ENCODE results near the gene NLRP3. TPM values are rescaled to one million over a fixed set of nuclear protein-coding genes. Genes with fewer than 3 reads are reported as not detected.
"Not testable (repeated sequence)": the region's sequence is repeated elsewhere in the genome, so short reads cannot be mapped to it uniquely, and the experiment has no call there.

The NLRP3 gene
- total and polyA plus RNA-seq, 9 donors, result 0.65 to 1.6 (median 1.0) TPM

DNA sequence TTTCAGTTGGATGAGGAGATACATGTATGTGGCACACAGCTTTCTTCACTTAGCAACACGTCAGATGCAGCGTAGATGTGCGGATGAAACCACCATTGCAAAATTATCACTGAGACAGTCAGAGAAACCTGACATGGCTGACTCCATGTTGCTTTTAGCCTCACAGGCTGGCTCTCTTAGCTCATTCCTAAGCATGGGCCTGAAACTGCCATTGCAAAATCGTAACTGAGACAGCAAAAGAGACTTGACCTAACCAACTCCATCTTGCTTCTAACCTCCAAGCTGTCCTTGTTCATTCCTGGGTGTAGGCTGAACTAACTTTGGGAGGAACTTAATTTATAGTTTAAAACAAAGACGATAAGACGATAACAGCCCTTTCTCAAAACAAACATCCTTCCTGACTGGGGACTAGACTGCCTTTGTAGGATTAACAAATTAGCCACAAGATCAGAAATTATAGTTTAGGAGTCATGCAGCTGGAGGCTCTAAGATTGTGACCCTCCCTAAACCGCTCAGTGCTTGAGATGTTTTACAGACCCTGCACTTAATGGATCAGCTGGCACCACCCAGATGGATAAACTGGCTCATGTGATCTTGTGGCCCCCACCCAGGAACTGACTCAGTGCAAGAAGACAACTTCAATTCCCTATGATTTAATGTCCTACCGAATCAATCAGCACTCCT, 41.2 kb upstream of the NLRP3 start:
- not testable (repeated sequence) for H3K4me1 ChIP-seq (ENCODE audit: control insufficient read depth, insufficient read depth, low read length); H3K36me3 ChIP-seq (ENCODE audit: control insufficient read depth, insufficient read depth, low read length); H3K27ac ChIP-seq (ENCODE audit: low read length); DNase-seq; H3K4me3 ChIP-seq (ENCODE audit: low read length); H3K9me3 ChIP-seq (replicated peaks; ENCODE audit: control insufficient read depth, low read depth, low read length)
- H3K27me3 ChIP-seq (ENCODE audit: control insufficient read depth, insufficient read depth, low read length), result peaks cover 12% of the 10 kb centered on the region
- WGBS (ENCODE audit: insufficient coverage), result 100% methylated on average over 3 of the region's 8 CpGs

DNA sequence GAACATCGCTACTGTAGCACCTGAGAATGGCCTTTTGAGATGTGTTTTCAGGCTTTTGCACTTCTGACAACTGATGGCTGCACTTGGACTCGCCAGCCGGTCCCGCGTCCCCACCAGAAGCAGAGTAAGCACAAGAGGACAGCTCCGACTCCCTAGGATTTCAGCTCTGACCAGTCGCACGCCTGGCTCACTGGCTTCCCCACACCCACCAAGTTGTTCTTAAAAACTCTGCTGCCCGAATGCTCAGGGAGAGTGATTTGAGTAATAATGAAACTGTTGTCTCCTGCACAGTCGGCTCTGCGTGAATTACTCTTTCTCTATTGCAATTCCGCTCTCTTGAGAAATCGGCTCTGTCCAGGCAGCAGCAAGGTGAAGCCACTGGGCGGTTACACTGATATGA, 40.2 kb upstream of the NLRP3 start:
- no peaks in the 10 kb centered on the region for H3K4me1 ChIP-seq (ENCODE audit: control insufficient read depth, insufficient read depth, low read length)
- H3K36me3 ChIP-seq (ENCODE audit: control insufficient read depth, insufficient read depth, low read length), result no peaks in the 10 kb centered on the region
- no peak overlapping the region for H3K4me3 ChIP-seq (ENCODE audit: low read length)
- no peaks in the 10 kb centered on the region for H3K9me3 ChIP-seq (replicated peaks; ENCODE audit: control insufficient read depth, low read depth, low read length)
- no peak overlapping the region for H3K27ac ChIP-seq (ENCODE audit: low read length)
- peaks cover 12% of the 10 kb centered on the region for H3K27me3 ChIP-seq (ENCODE audit: control insufficient read depth, insufficient read depth, low read length)
- no peak for DNase-seq
- WGBS (ENCODE audit: insufficient coverage), result 64% methylated on average over 9 of the region's 14 CpGs

DNA sequence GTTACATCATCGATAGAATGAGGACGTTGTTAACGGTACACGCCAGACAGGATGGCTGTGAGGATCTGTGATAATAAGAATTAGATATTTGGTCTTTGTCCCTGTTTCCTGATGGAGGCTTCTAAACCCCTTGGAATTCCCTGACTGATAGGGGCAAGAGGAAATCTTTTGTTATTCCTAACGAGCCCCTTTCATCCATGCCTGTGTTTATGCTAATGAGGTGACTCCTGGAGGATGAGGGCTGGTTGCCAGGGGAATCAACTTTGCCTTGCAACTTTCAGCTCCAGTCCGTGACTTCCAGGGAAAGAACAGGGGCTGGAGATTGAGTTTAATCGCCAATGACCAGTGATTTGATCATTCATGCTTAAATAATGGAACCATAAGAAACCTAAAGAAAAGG, 39.3 kb upstream of the NLRP3 start:
- no peak overlapping the region for H3K27ac ChIP-seq (ENCODE audit: low read length)
- H3K9me3 ChIP-seq (replicated peaks; ENCODE audit: control insufficient read depth, low read depth, low read length), result no peaks in the 10 kb centered on the region
- no peak overlapping the region for H3K4me3 ChIP-seq (ENCODE audit: low read length)
- H3K4me1 ChIP-seq (ENCODE audit: control insufficient read depth, insufficient read depth, low read length), result no peaks in the 10 kb centered on the region
- no CpG with 5 or more reads among the region's 7 CpGs for WGBS (ENCODE audit: insufficient coverage)
- H3K36me3 ChIP-seq (ENCODE audit: control insufficient read depth, insufficient read depth, low read length), result no peaks in the 10 kb centered on the region
- peaks cover 12% of the 10 kb centered on the region for H3K27me3 ChIP-seq (ENCODE audit: control insufficient read depth, insufficient read depth, low read length)
- DNase-seq, result no peak

DNA sequence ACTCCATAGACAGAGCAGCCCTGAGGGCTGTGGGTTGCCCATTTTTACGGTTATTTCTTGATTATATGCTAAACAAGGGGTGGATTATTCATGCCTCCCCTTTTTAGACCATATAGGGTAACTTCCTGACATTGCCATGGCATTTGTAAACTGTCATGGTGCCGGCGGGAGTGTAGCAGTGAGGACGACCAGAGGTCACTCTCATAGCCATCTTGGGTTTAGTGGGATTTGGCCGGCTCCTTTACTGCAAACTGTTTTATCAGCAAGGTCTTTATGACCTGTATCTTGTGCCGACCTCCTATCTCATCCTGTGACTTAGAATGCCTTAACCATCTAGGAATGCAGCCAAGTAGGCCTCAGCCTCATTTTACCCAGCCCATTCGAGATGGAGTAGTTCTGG, 38.3 kb upstream of the NLRP3 start:
- not testable (repeated sequence) for H3K36me3 ChIP-seq (ENCODE audit: control insufficient read depth, insufficient read depth, low read length); H3K4me1 ChIP-seq (ENCODE audit: control insufficient read depth, insufficient read depth, low read length); DNase-seq; H3K9me3 ChIP-seq (replicated peaks; ENCODE audit: control insufficient read depth, low read depth, low read length); H3K27ac ChIP-seq (ENCODE audit: low read length); H3K4me3 ChIP-seq (ENCODE audit: low read length)
- H3K27me3 ChIP-seq (ENCODE audit: control insufficient read depth, insufficient read depth, low read length), result peaks cover 12% of the 10 kb centered on the region
- WGBS (ENCODE audit: insufficient coverage), result 46% methylated on average over 4 of the region's 7 CpGs

DNA sequence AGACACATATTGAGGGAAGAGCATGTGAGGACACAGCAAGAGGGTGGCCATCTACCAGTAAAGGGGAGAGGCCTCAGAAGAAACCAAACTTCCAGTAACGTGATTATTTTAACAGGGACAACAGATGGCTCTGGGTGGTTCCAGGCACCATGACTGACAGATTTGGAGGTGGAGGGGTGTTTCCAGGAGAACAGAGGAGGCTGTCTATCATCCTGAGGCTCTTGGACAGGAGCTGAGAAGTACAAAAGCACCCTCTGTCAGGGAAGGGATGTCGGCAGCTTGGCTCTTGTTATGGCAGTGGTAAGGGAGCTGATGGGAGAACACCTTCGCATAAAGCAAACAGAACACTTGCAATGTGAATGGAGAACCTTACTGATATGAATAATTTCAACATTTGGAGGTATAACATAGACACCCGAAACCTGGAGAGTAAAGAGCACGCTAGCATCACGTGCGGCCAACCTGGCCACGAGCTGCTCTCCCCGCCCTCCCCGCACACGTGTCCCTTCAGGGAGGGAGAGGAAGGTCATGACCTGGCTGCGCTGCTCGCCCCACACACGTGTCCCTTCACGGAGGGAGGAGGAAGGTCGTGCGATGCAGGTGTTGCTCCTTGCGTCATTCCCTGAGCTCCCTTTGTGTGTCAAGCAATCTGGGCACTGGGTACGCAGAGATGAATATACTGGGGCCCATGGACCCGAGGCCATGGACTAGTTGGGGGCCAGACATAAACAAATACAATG, 37.5 kb upstream of the NLRP3 start:
- no peaks in the 10 kb centered on the region for H3K36me3 ChIP-seq (ENCODE audit: control insufficient read depth, insufficient read depth, low read length)
- 80% methylated on average over 19 of the region's 20 CpGs for WGBS (ENCODE audit: insufficient coverage)
- no peak overlapping the region for H3K27ac ChIP-seq (ENCODE audit: low read length)
- no peaks in the 10 kb centered on the region for H3K9me3 ChIP-seq (replicated peaks; ENCODE audit: control insufficient read depth, low read depth, low read length)
- H3K27me3 ChIP-seq (ENCODE audit: control insufficient read depth, insufficient read depth, low read length), result peaks cover 12% of the 10 kb centered on the region
- no peak for DNase-seq
- no peak overlapping the region for H3K4me3 ChIP-seq (ENCODE audit: low read length)
- no peaks in the 10 kb centered on the region for H3K4me1 ChIP-seq (ENCODE audit: control insufficient read depth, insufficient read depth, low read length)

DNA sequence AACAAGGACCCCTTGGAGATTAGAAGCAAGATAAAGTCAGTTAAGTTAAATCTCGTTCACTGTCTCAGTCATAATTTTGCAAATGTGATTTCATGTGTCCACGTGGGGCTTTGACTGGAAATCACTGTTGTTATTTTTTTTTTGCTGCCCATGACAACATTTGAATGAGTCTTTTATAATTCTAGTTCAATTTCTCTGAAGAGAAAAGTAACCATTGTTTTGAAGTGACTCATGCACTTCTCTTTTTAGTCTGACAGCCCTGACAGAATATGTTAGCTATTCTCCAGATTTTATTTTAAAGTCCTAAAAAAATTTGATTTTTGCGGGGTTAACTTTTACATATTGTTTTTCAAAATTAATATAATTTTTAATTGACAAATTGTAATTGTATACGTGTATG, 30.7 kb upstream of the NLRP3 start:
- Histone ChIP-seq H3K4me1 (ENCODE audit: control insufficient read depth, insufficient read depth, low read length) (no peaks in the 10 kb centered on the region), H3K9me3 (replicated peaks; ENCODE audit: control insufficient read depth, low read depth, low read length) (peaks cover 5% of the 10 kb centered on the region), H3K36me3 (ENCODE audit: control insufficient read depth, insufficient read depth, low read length) (no peaks in the 10 kb centered on the region), H3K4me3 (ENCODE audit: low read length) (no peak overlapping the region), H3K27me3 (ENCODE audit: control insufficient read depth, insufficient read depth, low read length) (no peaks in the 10 kb centered on the region), H3K27ac (ENCODE audit: low read length) (no peak overlapping the region)
- no peak for DNase-seq
- WGBS (ENCODE audit: insufficient coverage), result 100% methylated on average over 1 of the region's 4 CpGs

DNA sequence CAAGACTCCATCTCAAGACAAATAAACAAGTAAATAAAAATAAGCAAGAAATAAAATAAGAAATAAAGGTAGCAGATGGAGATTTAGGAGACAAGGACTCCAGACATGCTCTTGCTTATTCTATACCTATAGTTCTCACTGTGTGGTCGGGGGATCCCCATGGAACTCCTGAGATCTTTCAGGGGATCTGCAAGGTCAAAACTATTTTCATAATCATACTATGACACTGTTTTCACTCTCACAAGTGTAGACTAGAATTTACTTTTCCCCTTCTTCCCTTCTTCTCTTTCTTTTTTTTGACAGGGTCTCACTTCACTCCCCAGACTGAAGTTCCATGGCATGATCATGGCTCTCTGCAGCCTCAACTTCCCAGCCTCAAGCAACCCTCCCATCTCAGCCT, 29.8 kb upstream of the NLRP3 start:
- Histone ChIP-seq H3K4me1 (ENCODE audit: control insufficient read depth, insufficient read depth, low read length) (no peaks in the 10 kb centered on the region), H3K36me3 (ENCODE audit: control insufficient read depth, insufficient read depth, low read length) (no peaks in the 10 kb centered on the region), H3K27me3 (ENCODE audit: control insufficient read depth, insufficient read depth, low read length) (no peaks in the 10 kb centered on the region), H3K9me3 (replicated peaks; ENCODE audit: control insufficient read depth, low read depth, low read length) (peaks cover 5% of the 10 kb centered on the region), H3K27ac (ENCODE audit: low read length) (no peak overlapping the region), H3K4me3 (ENCODE audit: low read length) (no peak overlapping the region)
- WGBS (ENCODE audit: insufficient coverage), result 100% methylated on average over 1 of the region's 1 CpG
- DNase-seq, result no peak

DNA sequence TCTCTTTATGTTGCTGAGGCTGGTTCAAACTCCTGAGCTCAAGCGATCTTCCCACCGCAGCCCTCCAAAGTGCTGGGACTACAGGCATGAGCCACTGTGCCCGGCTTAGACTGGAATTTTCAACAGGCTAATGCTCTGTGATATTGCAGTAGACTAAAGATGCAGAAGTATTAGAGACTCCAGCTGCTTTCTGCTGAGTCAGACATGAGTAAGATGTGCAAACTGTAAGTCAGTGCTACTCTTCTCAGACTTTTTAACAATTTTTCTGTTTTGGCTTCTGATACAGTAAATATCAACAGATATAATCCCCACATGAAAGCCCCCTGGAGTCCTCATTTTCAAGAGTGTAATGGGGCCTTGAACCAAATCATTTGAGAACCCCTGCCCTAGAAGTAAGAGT, 29.3 kb upstream of the NLRP3 start:
- Histone ChIP-seq H3K36me3 (ENCODE audit: control insufficient read depth, insufficient read depth, low read length) (no peaks in the 10 kb centered on the region), H3K9me3 (replicated peaks; ENCODE audit: control insufficient read depth, low read depth, low read length) (peaks cover 5% of the 10 kb centered on the region), H3K4me3 (ENCODE audit: low read length) (no peak overlapping the region), H3K27ac (ENCODE audit: low read length) (no peak overlapping the region), H3K27me3 (ENCODE audit: control insufficient read depth, insufficient read depth, low read length) (no peaks in the 10 kb centered on the region), H3K4me1 (ENCODE audit: control insufficient read depth, insufficient read depth, low read length) (no peaks in the 10 kb centered on the region)
- 93% methylated on average over 3 of the region's 3 CpGs for WGBS (ENCODE audit: insufficient coverage)
- DNase-seq, result no peak

DNA sequence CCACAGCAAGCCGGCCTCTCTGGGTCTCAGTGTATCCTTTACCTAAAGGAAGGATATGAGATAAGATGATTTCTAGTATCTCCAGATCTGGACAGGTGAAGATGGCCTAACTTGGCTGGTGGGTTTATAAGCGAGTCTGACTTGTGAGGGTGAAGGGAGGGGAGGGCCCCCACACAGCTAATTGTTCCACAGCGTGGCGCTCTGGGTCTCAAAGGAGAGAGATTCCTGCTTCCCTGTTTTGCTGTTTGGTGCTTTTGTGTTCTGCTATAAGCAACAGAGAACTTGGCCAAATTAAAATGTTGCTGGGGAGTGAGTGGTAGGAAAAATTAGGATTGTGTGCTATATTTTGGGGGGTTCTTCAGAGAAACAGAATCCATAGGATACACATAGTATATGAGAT, 28.9 kb upstream of the NLRP3 start:
- Histone ChIP-seq H3K4me1 (ENCODE audit: control insufficient read depth, insufficient read depth, low read length) (no peaks in the 10 kb centered on the region), H3K27ac (ENCODE audit: low read length) (no peak overlapping the region), H3K9me3 (replicated peaks; ENCODE audit: control insufficient read depth, low read depth, low read length) (peaks cover 5% of the 10 kb centered on the region), H3K27me3 (ENCODE audit: control insufficient read depth, insufficient read depth, low read length) (no peaks in the 10 kb centered on the region), H3K4me3 (ENCODE audit: low read length) (no peak overlapping the region), H3K36me3 (ENCODE audit: control insufficient read depth, insufficient read depth, low read length) (no peaks in the 10 kb centered on the region)
- WGBS (ENCODE audit: insufficient coverage), result 50% methylated on average over 2 of the region's 4 CpGs
- no peak for DNase-seq

DNA sequence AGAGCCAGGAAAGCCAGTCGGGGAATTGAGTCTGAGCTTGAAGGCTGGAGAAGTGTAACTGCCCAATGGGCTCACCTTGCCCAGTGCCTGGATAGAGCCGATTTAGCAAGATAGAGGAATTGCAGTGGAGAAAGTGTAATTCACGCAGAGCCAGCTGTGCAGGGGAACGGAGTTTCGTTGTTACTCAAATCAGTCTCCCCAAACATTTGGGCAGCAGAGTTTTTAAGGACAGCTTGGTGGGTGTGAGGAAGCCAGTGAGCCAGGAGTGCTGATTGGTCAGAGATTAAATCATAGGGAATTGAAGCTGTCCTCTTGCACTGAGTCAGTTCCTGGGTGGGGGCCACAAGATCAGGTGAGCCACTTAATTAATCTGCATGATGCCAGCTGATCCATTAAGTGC, 28.4 kb upstream of the NLRP3 start:
- Histone ChIP-seq H3K27me3 (ENCODE audit: control insufficient read depth, insufficient read depth, low read length) (no peaks in the 10 kb centered on the region), H3K27ac (ENCODE audit: low read length) (no peak overlapping the region), H3K36me3 (ENCODE audit: control insufficient read depth, insufficient read depth, low read length) (no peaks in the 10 kb centered on the region), H3K9me3 (replicated peaks; ENCODE audit: control insufficient read depth, low read depth, low read length) (peaks cover 5% of the 10 kb centered on the region), H3K4me1 (ENCODE audit: control insufficient read depth, insufficient read depth, low read length) (no peaks in the 10 kb centered on the region), H3K4me3 (ENCODE audit: low read length) (no peak overlapping the region)
- 42% methylated on average over 2 of the region's 5 CpGs for WGBS (ENCODE audit: insufficient coverage)
- no peak for DNase-seq
